ENCODE results near the gene MAP3K20. TPM values are rescaled to one million over a fixed set of nuclear protein-coding genes. Genes with fewer than 3 reads are reported as not detected.
"Not testable (repeated sequence)": the region's sequence is repeated elsewhere in the genome, so short reads cannot be mapped to it uniquely, and the experiment has no call there.

MAP3K20 gene
- total RNA-seq, 3 donors from 2014 or later, result 8.8 to 238 (median 30.5) TPM

DNA sequence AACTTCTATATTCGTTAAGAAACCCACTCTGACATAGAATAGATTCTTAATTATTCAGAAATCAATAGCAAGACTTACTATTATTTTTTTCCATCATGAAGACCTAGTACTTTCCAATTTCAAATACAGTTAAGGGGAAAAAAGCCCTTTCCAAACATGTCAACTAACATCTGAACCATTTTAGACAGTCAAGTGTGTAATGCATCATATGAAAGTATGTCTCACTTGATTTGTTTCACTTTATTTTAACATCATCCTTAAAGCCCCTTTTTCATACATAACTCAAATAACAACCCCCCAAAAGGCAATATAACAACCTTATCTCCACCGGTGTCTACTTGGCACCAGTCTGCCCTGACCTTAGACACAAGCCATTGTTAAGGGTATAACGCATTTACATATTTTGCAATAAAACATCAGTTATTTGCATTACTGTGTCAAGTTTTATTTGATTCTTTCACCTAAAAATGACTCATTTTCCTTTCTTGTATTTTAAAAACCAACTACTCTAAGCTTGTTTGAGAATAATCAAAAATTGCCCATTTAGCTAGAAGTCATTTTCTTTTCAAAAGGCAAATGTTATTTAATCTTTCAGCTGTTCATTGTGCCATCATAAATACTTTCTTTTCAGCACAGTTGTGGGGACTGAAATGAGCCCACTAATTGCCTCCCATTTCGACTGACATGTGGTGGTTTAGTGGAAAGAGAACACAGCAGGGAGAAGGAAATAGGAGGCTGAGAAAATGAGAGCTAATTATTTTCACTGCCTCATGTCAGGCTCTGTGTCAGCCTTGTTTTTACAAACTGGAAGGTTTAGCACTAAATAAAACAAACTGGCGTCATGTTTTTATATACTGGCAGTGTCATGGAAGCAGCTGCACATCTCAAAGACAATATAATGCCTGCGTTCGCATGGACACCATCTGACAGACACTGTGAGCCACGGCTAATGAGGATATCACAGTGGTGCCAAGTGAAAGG lies 174.3 kb downstream of the MAP3K20 start:
- H3K36me3 ChIP-seq (ENCODE audit: low read depth), result no peaks in the 10 kb centered on the region
- intact Hi-C loops (cut with DNase I, micrococcal nuclease), result no loop called here
- no peaks in the 10 kb centered on the region for H3K4me1 ChIP-seq (ENCODE audit: low read depth)
- no peak for ATAC-seq
- DNase-seq, result no peak
- no peak overlapping the region for H3K4me3 ChIP-seq
- H3K9me3 ChIP-seq, result no peaks in the 10 kb centered on the region
- TF ChIP-seq, protein P1, sequence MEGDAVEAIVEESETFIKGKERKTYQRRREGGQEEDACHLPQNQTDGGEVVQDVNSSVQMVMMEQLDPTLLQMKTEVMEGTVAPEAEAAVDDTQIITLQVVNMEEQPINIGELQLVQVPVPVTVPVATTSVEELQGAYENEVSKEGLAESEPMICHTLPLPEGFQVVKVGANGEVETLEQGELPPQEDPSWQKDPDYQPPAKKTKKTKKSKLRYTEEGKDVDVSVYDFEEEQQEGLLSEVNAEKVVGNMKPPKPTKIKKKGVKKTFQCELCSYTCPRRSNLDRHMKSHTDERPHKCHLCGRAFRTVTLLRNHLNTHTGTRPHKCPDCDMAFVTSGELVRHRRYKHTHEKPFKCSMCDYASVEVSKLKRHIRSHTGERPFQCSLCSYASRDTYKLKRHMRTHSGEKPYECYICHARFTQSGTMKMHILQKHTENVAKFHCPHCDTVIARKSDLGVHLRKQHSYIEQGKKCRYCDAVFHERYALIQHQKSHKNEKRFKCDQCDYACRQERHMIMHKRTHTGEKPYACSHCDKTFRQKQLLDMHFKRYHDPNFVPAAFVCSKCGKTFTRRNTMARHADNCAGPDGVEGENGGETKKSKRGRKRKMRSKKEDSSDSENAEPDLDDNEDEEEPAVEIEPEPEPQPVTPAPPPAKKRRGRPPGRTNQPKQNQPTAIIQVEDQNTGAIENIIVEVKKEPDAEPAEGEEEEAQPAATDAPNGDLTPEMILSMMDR (IDR thresholded peaks at IDR 0.05), result no peak

DNA sequence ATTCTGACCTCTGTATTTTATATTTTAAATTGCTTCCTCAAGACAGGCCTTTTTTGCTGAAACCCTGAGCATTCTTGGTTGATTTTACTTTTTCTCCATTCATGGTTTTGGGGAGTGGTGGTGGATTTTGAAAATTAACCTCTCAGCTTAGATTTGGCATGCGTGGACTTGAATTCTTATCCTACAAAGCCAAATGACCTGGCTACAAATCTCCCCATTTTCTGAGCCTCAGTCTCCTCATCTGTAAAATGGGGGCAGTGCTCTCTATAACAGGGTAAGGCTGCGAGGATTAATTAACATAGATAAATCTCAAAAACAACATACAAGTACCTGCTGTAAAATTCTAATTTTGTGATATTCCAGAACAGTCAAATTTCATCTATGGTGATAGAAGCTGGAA lies 175.6 kb downstream of the MAP3K20 start:
- DNase-seq (no peak), ATAC-seq (no peak)
- TF ChIP-seq, protein P1 (IDR thresholded peaks at IDR 0.05), result no peak
- Histone ChIP-seq H3K9me3 (no peaks in the 10 kb centered on the region), H3K36me3 (ENCODE audit: low read depth) (no peaks in the 10 kb centered on the region), H3K4me3 (no peak overlapping the region), H3K4me1 (ENCODE audit: low read depth) (no peaks in the 10 kb centered on the region)
- intact Hi-C loops (cut with DNase I, micrococcal nuclease), result no loop called here

DNA sequence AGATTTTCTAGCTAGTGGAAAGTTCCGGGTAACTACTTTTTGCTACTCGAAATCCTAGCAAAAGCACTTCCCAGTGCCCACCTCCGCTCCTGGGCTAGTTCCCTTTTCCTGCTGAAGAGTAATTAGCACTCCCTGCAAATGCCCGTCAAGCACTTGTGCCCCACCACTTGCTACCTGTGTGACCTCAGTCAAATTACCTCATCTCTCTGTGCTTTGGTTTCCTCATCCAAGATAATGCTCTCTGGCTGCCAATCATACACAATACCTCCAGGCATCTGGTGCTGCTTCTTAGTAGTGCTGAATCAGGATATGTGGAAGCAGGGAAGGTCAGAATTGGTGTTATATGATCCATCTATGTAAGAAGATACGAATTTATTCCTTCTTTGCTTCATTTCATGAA lies 176.9 kb downstream of the MAP3K20 start:
- ATAC-seq, result no peak
- intact Hi-C loops (cut with DNase I, micrococcal nuclease), result no loop called here
- Histone ChIP-seq H3K4me3 (no peak overlapping the region), H3K36me3 (ENCODE audit: low read depth) (no peaks in the 10 kb centered on the region), H3K9me3 (no peaks in the 10 kb centered on the region), H3K4me1 (ENCODE audit: low read depth) (no peaks in the 10 kb centered on the region)
- no peak for DNase-seq
- TF ChIP-seq, protein P1 (IDR thresholded peaks at IDR 0.05), result no peak

DNA sequence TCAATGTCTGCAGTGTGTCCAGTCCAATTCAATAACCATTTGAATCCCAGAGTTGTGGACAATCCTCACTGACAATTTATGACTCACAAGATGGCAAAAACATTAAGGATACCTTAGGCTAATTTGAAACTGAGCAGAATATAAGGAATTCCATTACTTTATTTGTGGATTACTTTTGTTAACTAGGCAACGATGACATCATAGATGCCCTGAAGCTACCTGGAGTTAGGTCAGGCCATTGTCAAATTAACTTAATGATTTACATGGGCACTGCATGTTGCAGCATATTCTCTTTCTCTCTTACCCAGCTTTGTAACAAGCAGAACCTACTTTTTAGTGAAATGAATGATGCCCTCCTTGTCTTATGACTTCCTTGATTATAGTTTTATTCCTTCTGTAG lies 179.0 kb downstream of the MAP3K20 start:
- no peak for ATAC-seq
- DNase-seq, result no peak
- Histone ChIP-seq H3K36me3 (ENCODE audit: low read depth) (no peaks in the 10 kb centered on the region), H3K4me1 (ENCODE audit: low read depth) (no peaks in the 10 kb centered on the region), H3K4me3 (no peak overlapping the region), H3K9me3 (no peaks in the 10 kb centered on the region)
- intact Hi-C loops (cut with DNase I, micrococcal nuclease), result no loop called here
- TF ChIP-seq, protein P1 (IDR thresholded peaks at IDR 0.05), result no peak

DNA sequence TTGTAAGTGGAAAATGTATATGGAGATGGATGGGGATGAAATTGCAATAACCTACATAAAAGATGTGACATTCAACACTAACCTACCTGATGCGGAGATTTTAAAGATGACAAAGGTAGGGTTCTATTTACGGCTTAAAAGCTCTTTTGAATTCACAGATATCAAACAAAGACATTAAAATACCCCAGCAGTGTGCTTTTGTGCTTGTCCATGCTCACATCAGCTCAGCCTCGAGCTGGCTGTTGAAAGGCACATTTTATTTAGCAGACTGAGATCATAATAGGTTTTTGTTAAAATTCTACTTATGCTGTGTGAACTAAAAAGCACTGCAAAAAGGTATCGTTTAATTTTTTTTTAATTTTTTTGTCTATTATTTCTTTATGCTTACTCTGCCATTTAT lies 183.1 kb downstream of the MAP3K20 start:
- no peak for ATAC-seq
- Histone ChIP-seq H3K4me1 (ENCODE audit: low read depth) (no peaks in the 10 kb centered on the region), H3K9me3 (no peaks in the 10 kb centered on the region), H3K36me3 (ENCODE audit: low read depth) (no peaks in the 10 kb centered on the region), H3K4me3 (no peak overlapping the region)
- no peak for DNase-seq
- TF ChIP-seq, protein P1 (IDR thresholded peaks at IDR 0.05), result no peak
- intact Hi-C loops (cut with DNase I, micrococcal nuclease), result no loop called here

DNA sequence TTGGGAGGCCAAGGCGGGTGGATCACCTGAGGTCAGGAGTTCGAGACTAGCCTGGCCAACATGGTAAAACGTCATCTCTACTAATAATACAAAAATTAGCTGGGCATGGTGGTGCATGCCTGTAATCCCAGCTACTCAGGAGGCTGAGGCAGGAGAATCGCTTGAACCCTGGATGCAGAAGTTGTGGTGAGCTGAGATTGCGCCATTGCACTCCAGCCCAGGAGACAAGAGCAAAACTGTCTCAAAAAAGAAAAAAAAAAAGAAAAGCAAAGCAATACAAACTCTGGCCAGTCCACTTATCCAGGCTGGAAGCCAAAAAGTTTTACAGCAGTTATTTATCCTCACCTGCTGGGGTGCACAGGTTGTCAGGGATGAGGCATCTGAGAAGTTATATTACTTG lies 186.7 kb downstream of the MAP3K20 start:
- H3K9me3 ChIP-seq; H3K36me3 ChIP-seq (ENCODE audit: low read depth); DNase-seq; intact Hi-C loops (cut with DNase I, micrococcal nuclease); H3K4me1 ChIP-seq (ENCODE audit: low read depth); H3K4me3 ChIP-seq: not testable (repeated sequence)
- ATAC-seq, result peak; percentile 39
